HG02943 (cell line): ENCODE measurements around the gene GPRIN3.
"Not testable (repeated sequence)": the region's sequence is repeated elsewhere in the genome, so short reads cannot be mapped to it uniquely, and the experiment has no call there.

Source experiments
- ATAC-seq: cut with Tn5 transposase; IDR thresholded peaks from one replicate; pipeline ENCODE4 v1.9.1; 2021; ENCODE audit warnings: mild to moderate bottlenecking, low read depth, moderate library complexity; ENCODE audit not compliant: unreplicated experiment

Gene GPRIN3

GRCh38 chr4:89263265-89263664 lies 44.3 kb downstream of the GPRIN3 start:
- no peak for ATAC-seq

- ATAC-seq, result no peak
These were observed 48.1 kb downstream of the GPRIN3 start for GRCh38 chr4:89259301-89260028.

- no peak for ATAC-seq
These were observed 49.1 kb downstream of the GPRIN3 start for GRCh38 chr4:89258506-89258905.

GRCh38 chr4:89257376-89257775 lies 50.2 kb downstream of the GPRIN3 start:
- no peak for ATAC-seq

- no peak for ATAC-seq
These were observed 51.3 kb downstream of the GPRIN3 start for GRCh38 chr4:89256203-89256800.

GRCh38 chr4:89254847-89255246 lies 52.8 kb downstream of the GPRIN3 start:
- ATAC-seq, result no peak

GRCh38 chr4:89254347-89254746 lies 53.3 kb downstream of the GPRIN3 start:
- ATAC-seq, result not testable (repeated sequence)

- ATAC-seq, result no peak
These were observed 53.7 kb downstream of the GPRIN3 start for GRCh38 chr4:89253935-89254334.

- no peak for ATAC-seq
These were observed 54.3 kb downstream of the GPRIN3 start for GRCh38 chr4:89253311-89253710.

- ATAC-seq, result no peak
These were observed 56.2 kb downstream of the GPRIN3 start for GRCh38 chr4:89251396-89251795.

- ATAC-seq, result no peak
These were observed 57.8 kb downstream of the GPRIN3 start for GRCh38 chr4:89249716-89250361.

GRCh38 chr4:89249313-89249712 lies 58.3 kb downstream of the GPRIN3 start:
- no peak for ATAC-seq

- no peak for ATAC-seq
These were observed 58.7 kb downstream of the GPRIN3 start for GRCh38 chr4:89248879-89249281.

- no peak for ATAC-seq
These were observed 59.6 kb downstream of the GPRIN3 start for GRCh38 chr4:89247951-89248350.

GRCh38 chr4:89245459-89245858 lies 62.1 kb downstream of the GPRIN3 start:
- no peak for ATAC-seq

GRCh38 chr4:89243733-89244252 lies 63.8 kb downstream of the GPRIN3 start:
- no peak for ATAC-seq

- no peak for ATAC-seq
These were observed 64.5 kb downstream of the GPRIN3 start for GRCh38 chr4:89242864-89243732.

GRCh38 chr4:89242216-89242615 lies 65.4 kb downstream of the GPRIN3 start:
- ATAC-seq, result no peak

- ATAC-seq, result no peak
These were observed 77.3 kb downstream of the GPRIN3 start for GRCh38 chr4:89230271-89230670.
